GM12878 (cell line): ENCODE measurements around the gene DNAAF3. TPM values are rescaled to one million over a fixed set of nuclear protein-coding genes. Genes with fewer than 3 reads are reported as not detected.

Source experiments
- ATF3 ChIP-seq: IDR thresholded peaks from 2 replicates; pipeline ENCODE4 v1.6.1; 2011; ENCODE audit warnings: low read depth, mild to moderate bottlenecking, low read length, moderate library complexity, borderline replicate concordance; ENCODE audit errors: extremely low read depth
- BCLAF1 ChIP-seq: fragments of 450-650 bp; IDR thresholded peaks from 2 replicates; pipeline ENCODE4 v1.6.1; 2017; ENCODE audit warnings: antibody characterized with exemption, mild to moderate bottlenecking, moderate library complexity
- BHLHE40 ChIP-seq, 2 experiments: fragments of 450-650 bp in 1 of 2; IDR thresholded peaks; 2 replicates each; pipeline ENCODE4 v1.6.1; 2011 to 2017; ENCODE audit warnings: low read depth in 2 of 2, borderline replicate concordance in 1 of 2, improper control_type of control experiment in 1 of 2, low read length in 1 of 2, mild to moderate bottlenecking in 1 of 2
- CBFB ChIP-seq: IDR thresholded peaks from 2 replicates; pipeline ENCODE4 v1.6.1; 2016; ENCODE audit warnings: antibody characterized with exemption, low read depth
- ESRRA ChIP-seq: IDR thresholded peaks from 2 replicates; pipeline ENCODE4 v1.6.1; 2012; ENCODE audit warnings: mild to moderate bottlenecking, low read length, improper control_type of control experiment
- MLLT1 ChIP-seq: fragments of 450-650 bp; IDR thresholded peaks from 2 replicates; pipeline ENCODE4 v1.6.1; 2016; ENCODE audit warnings: mild to moderate bottlenecking
- NR2C2 ChIP-seq: IDR thresholded peaks from 2 replicates; pipeline ENCODE4 v1.6.1; 2011; ENCODE audit warnings: borderline replicate concordance, low read depth; ENCODE audit not compliant: control insufficient read depth, insufficient read length
- PAX8 ChIP-seq: fragments of 450-650 bp; IDR thresholded peaks from 2 replicates; pipeline ENCODE4 v1.6.1; 2017; ENCODE audit warnings: mild to moderate bottlenecking, moderate library complexity
- REST ChIP-seq: IDR thresholded peaks from 2 replicates; pipeline ENCODE4 v1.6.1; 2012; ENCODE audit warnings: mild to moderate bottlenecking, low read depth, low read length
- SREBF1 ChIP-seq: IDR thresholded peaks from 2 replicates; pipeline ENCODE4 v1.6.1; 2012; ENCODE audit warnings: mild to moderate bottlenecking, low read length
- YBX1 ChIP-seq: fragments of 450-650 bp; IDR thresholded peaks from 2 replicates; pipeline ENCODE4 v1.6.1; 2016; ENCODE audit warnings: antibody characterized with exemption
- ZBTB40 ChIP-seq: fragments of 450-650 bp; IDR thresholded peaks from 2 replicates; pipeline ENCODE4 v1.6.1; 2016; ENCODE audit warnings: mild to moderate bottlenecking, moderate library complexity, borderline replicate concordance
- polyA plus RNA-seq, 11 experiments: library from polyadenylated mRNA; depleted of rRNA in 4 of 11; unstranded in 6 of 11; stranded (reverse) in 5 of 11; fragments of >200 nt; fragmentation: Nextera tagmentation in 4 of 11; fragmentation: Illumina TruSeq in 1 of 11; extraction: Ambion mirVana in 4 of 11; extraction: Trizol in 1 of 11; gene quantifications; 1 replicate in 1 of 11; 2 replicates in 10 of 11; pipeline versions ENCODE4 v1.2.1 to v1.2.3, GENCODE V29; 2011 to 2016; ENCODE audit warnings: inconsistent platforms in 2 of 11, missing spikeins in 2 of 11, low read depth in 1 of 11
- total RNA-seq, 4 experiments: library from RNA; depleted of rRNA in 3 of 4; stranded (reverse); fragments of >200 nt in 3 of 4; fragmentation: Illumina TruSeq in 1 of 4; extraction: Trizol in 1 of 4; gene quantifications; 2 replicates each; pipeline versions ENCODE4 v1.2.1 to v1.2.3, GENCODE V29; 2013 to 2021

The DNAAF3 gene
- total and polyA plus RNA-seq, 10 of the 15 experiments (the other 5 are each of a cell fraction or from before 2014, with no cell fraction given) = not detected

- no peak for TF ChIP-seq REST
- peak; percentile 87 for TF ChIP-seq ZBTB40
- TF ChIP-seq CBFB = no peak
- no peak for TF ChIP-seq YBX1
- TF ChIP-seq NR2C2 = no peak
- TF ChIP-seq MLLT1 = no peak
- TF ChIP-seq BHLHE40 (IDR thresholded peaks at IDR 0.05; ENCODE audit: borderline replicate concordance in 1 of 2, low read depth in 2 of 2, low read length in 1 of 2) = peak in 1 of 2 experiments; percentile 27; a peak in 1 of 4 replicates
- 0 out of 2 replicates have a peak, but pooled peaks have one; percentile 48 for TF ChIP-seq ESRRA
- TF ChIP-seq ATF3 = peak; percentile 28; the same call in 1 of the 2 replicates
- no peak for TF ChIP-seq BCLAF1
- TF ChIP-seq SREBF1 = no peak
- no peak for TF ChIP-seq PAX8
- TF ChIP-seq, all 136 proteins: peak for 34
Measured at GRCh38 chr19:55178781-55179599, 12.6 kb upstream of the DNAAF3 start (continued).
